HepG2 (cell line): ENCODE results near the gene CUL4A. TPM values are rescaled to one million over a fixed set of nuclear protein-coding genes. Genes with fewer than 3 reads are reported as not detected.
A peak's percentile ranks its signal among the peaks of the same experiment; 100 is the strongest.

Source experiments
- CREB1 ChIP-seq, 2 experiments: fragments of 450-650 bp in 1 of 2; IDR thresholded peaks; 2 replicates each; pipeline ENCODE4 v1.6.1; 2016 to 2017; ENCODE audit warnings: control low read depth in 1 of 2, mild to moderate bottlenecking in 1 of 2, missing compliant biosample characterization in 1 of 2, missing genetic modification characterization in 1 of 2
- ELF4 ChIP-seq: sonication (generic); formaldehyde crosslinking; IDR thresholded peaks from 2 replicates; pipeline ENCODE4 v1.5.0; 2020; ENCODE audit warnings: missing genetic modification reagents, mild to moderate bottlenecking, moderate library complexity, borderline replicate concordance
- FOSL2 ChIP-seq: sonication (generic); formaldehyde crosslinking; IDR thresholded peaks from 2 replicates; pipeline ENCODE4 v1.4.0; 2020; ENCODE audit warnings: missing genetic modification reagents
- HNF4A ChIP-seq: sonication (generic); formaldehyde crosslinking; IDR thresholded peaks from 2 replicates; pipeline ENCODE4 v1.4.0; 2020; ENCODE audit warnings: missing genetic modification reagents
- HOXA5 ChIP-seq: sonication (generic); formaldehyde crosslinking; IDR thresholded peaks from 2 replicates; pipeline ENCODE4 v1.4.0; 2020; ENCODE audit warnings: missing genetic modification reagents
- KDM2A ChIP-seq: sonication (generic); formaldehyde crosslinking; IDR thresholded peaks from 2 replicates; pipeline ENCODE4 v1.4.0; 2020; ENCODE audit warnings: low read depth, missing genetic modification reagents, borderline replicate concordance
- MAFF ChIP-seq: IDR thresholded peaks from 2 replicates; pipeline ENCODE4 v1.6.1; 2011; ENCODE audit warnings: low read depth, low read length, improper control_type of control experiment
- PITX1 ChIP-seq: sonication (generic); formaldehyde crosslinking; IDR thresholded peaks from 2 replicates; pipeline ENCODE4 v1.5.1; 2020; ENCODE audit warnings: mild to moderate bottlenecking, missing genetic modification reagents
- TMF1 ChIP-seq: sonication (generic); formaldehyde crosslinking; IDR thresholded peaks from 2 replicates; pipeline ENCODE4 v1.8.1; 2022; ENCODE audit warnings: low read depth, missing genetic modification reagents
- TOPORS ChIP-seq: sonication (generic); formaldehyde crosslinking; IDR thresholded peaks from 2 replicates; pipeline ENCODE4 v1.8.0; 2023; ENCODE audit warnings: mild to moderate bottlenecking, missing genetic modification reagents
- ZKSCAN5 ChIP-seq: sonication (generic); formaldehyde crosslinking; IDR thresholded peaks from 2 replicates; pipeline ENCODE4 v1.5.1; 2020; ENCODE audit warnings: mild to moderate bottlenecking, missing genetic modification reagents
- ZNF121 ChIP-seq: sonication (generic); formaldehyde crosslinking; IDR thresholded peaks from 2 replicates; pipeline ENCODE4 v1.5.0; 2020; ENCODE audit warnings: mild to moderate bottlenecking, missing genetic modification reagents
- ZNF331 ChIP-seq: sonication (generic); formaldehyde crosslinking; IDR thresholded peaks from 2 replicates; pipeline ENCODE4 v1.4.0; 2020; ENCODE audit warnings: missing genetic modification reagents
- ZNF350 ChIP-seq: sonication (generic); formaldehyde crosslinking; IDR thresholded peaks from 2 replicates; pipeline ENCODE4 v1.4.0; 2020; ENCODE audit warnings: mild to moderate bottlenecking, low read depth, missing genetic modification reagents, borderline replicate concordance
- ZNF550 ChIP-seq: sonication (generic); formaldehyde crosslinking; IDR thresholded peaks from 2 replicates; pipeline ENCODE4 v1.4.0; 2020; ENCODE audit warnings: mild to moderate bottlenecking, missing genetic modification reagents, borderline replicate concordance
- polyA plus RNA-seq, 8 experiments: library from polyadenylated mRNA; depleted of rRNA in 3 of 8; stranded (reverse) in 7 of 8; unstranded in 1 of 8; fragments of >200 nt; fragmentation: Illumina TruSeq in 4 of 8; extraction: Trizol in 4 of 8; gene quantifications; 2 replicates each; pipeline versions ENCODE4 v1.2.1 to v1.2.3, GENCODE V29; 2011 to 2016; ENCODE audit warnings: low read depth in 4 of 8, missing spikeins in 1 of 8, mixed read lengths in 1 of 8; ENCODE audit not compliant: insufficient read depth in 1 of 8
- total RNA-seq, 5 experiments: library from RNA; depleted of rRNA; stranded (reverse); fragments of >200 nt; fragmentation: Illumina TruSeq; extraction: Trizol; gene quantifications; 2 replicates each; pipeline ENCODE4 v1.2.3, GENCODE V29; 2016; ENCODE audit warnings: low read depth in 1 of 5
- TF ChIP-seq, protein P1 (sequence below): sonication (generic); formaldehyde crosslinking; IDR thresholded peaks from 2 replicates; pipeline ENCODE4 v1.4.0; 2020; ENCODE audit warnings: missing genetic modification reagents
- TF ChIP-seq, protein P2 (sequence below): sonication (generic); formaldehyde crosslinking; IDR thresholded peaks from 2 replicates; pipeline ENCODE4 v1.5.0; 2020; ENCODE audit warnings: missing genetic modification reagents, mild to moderate bottlenecking, borderline replicate concordance
- TF ChIP-seq, protein P3 (sequence below): IDR thresholded peaks from 2 replicates; pipeline ENCODE4 v1.6.1; 2018; ENCODE audit warnings: missing genetic modification reagents
- TF ChIP-seq, protein P4 (sequence below): sonication (generic); formaldehyde crosslinking; IDR thresholded peaks from 2 replicates; pipeline ENCODE4 v1.5.1; 2020; ENCODE audit warnings: mild to moderate bottlenecking, missing genetic modification reagents, borderline replicate concordance

Gene CUL4A
- total and polyA plus RNA-seq, 2 of the 13 experiments (the other 11 are each of a cell fraction or from before 2014, with no cell fraction given), result 51.2 to 75.3 TPM

DNA sequence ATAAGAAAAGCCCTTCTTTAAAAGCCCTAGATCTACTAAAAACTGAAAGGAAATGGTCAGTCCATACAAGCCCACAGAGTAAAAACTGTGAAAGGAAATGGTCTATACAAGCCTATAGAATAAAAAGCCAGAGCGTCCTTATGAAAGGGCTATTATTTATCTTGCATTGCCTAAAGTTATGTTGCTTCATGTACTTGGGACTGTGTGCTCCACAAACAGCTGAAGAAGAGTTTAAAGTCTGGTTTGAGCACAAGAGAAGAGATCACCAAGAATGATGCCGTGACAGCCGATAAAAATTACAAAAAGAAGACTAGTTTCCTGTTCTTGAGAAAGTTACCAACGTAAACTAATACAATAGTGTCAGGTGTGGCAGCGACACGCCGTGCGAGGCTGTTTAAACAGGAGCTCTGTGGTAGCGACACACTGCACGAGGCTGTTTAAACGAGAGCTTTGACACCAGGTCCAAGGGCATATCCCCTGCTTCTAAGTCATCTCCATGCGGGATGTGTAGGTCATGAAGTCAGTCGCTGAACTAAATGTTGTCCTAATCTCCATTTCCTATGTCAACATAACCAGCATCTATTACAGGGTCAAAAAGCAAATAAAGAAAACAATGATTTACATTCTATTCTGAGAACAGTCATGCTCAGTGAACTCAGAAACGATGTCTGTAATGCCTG is 25.8 kb upstream of the CUL4A start (continued):
- TF ChIP-seq FOSL2 (CRISPR knock-in tag) (peak; percentile 78), TOPORS (CRISPR knock-in tag) (no peak), ZKSCAN5 (CRISPR knock-in tag) (no peak), ZNF550 (CRISPR knock-in tag) (no peak), CREB1 (IDR thresholded peaks at IDR 0.05) (peak; percentile 61), CREB1 (CRISPR knock-in tag; IDR thresholded peaks at IDR 0.05) (peak; percentile 65; the same call in 1 of the 2 replicates), ZNF331 (peak; percentile 54; the same call in 1 of the 2 replicates), MAFF (0 out of 2 replicates have a peak, but pooled peaks have one; percentile 2), ELF4 (CRISPR knock-in tag) (peak; percentile 50; the same call in 1 of the 2 replicates), ZNF121 (CRISPR knock-in tag) (peak; percentile 54; the same call in 1 of the 2 replicates), HNF4A (peak; percentile 86), ZNF350 (CRISPR knock-in tag) (peak; percentile 32; the same call in 1 of the 2 replicates), HOXA5 (CRISPR knock-in tag) (0 out of 2 replicates have a peak, but pooled peaks have one; percentile 32), TMF1 (CRISPR knock-in tag) (no peak), PITX1 (CRISPR knock-in tag) (peak; percentile 95), KDM2A (CRISPR knock-in tag) (0 out of 2 replicates have a peak, but pooled peaks have one; percentile 41)
- TF ChIP-seq, protein P1, sequence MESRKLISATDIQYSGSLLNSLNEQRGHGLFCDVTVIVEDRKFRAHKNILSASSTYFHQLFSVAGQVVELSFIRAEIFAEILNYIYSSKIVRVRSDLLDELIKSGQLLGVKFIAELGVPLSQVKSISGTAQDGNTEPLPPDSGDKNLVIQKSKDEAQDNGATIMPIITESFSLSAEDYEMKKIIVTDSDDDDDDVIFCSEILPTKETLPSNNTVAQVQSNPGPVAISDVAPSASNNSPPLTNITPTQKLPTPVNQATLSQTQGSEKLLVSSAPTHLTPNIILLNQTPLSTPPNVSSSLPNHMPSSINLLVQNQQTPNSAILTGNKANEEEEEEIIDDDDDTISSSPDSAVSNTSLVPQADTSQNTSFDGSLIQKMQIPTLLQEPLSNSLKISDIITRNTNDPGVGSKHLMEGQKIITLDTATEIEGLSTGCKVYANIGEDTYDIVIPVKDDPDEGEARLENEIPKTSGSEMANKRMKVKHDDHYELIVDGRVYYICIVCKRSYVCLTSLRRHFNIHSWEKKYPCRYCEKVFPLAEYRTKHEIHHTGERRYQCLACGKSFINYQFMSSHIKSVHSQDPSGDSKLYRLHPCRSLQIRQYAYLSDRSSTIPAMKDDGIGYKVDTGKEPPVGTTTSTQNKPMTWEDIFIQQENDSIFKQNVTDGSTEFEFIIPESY (CRISPR knock-in tag), result peak; percentile 97
- TF ChIP-seq, protein P2, sequence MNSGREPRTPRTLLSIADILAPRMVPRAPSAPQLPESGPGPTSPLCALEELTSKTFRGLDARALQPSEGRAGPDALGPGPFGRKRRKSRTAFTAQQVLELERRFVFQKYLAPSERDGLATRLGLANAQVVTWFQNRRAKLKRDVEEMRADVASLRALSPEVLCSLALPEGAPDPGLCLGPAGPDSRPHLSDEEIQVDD (CRISPR knock-in tag), result no peak
- TF ChIP-seq, protein P3, sequence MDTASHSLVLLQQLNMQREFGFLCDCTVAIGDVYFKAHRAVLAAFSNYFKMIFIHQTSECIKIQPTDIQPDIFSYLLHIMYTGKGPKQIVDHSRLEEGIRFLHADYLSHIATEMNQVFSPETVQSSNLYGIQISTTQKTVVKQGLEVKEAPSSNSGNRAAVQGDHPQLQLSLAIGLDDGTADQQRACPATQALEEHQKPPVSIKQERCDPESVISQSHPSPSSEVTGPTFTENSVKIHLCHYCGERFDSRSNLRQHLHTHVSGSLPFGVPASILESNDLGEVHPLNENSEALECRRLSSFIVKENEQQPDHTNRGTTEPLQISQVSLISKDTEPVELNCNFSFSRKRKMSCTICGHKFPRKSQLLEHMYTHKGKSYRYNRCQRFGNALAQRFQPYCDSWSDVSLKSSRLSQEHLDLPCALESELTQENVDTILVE, result peak; percentile 37; the same call in 1 of the 2 replicates
- TF ChIP-seq, protein P4, sequence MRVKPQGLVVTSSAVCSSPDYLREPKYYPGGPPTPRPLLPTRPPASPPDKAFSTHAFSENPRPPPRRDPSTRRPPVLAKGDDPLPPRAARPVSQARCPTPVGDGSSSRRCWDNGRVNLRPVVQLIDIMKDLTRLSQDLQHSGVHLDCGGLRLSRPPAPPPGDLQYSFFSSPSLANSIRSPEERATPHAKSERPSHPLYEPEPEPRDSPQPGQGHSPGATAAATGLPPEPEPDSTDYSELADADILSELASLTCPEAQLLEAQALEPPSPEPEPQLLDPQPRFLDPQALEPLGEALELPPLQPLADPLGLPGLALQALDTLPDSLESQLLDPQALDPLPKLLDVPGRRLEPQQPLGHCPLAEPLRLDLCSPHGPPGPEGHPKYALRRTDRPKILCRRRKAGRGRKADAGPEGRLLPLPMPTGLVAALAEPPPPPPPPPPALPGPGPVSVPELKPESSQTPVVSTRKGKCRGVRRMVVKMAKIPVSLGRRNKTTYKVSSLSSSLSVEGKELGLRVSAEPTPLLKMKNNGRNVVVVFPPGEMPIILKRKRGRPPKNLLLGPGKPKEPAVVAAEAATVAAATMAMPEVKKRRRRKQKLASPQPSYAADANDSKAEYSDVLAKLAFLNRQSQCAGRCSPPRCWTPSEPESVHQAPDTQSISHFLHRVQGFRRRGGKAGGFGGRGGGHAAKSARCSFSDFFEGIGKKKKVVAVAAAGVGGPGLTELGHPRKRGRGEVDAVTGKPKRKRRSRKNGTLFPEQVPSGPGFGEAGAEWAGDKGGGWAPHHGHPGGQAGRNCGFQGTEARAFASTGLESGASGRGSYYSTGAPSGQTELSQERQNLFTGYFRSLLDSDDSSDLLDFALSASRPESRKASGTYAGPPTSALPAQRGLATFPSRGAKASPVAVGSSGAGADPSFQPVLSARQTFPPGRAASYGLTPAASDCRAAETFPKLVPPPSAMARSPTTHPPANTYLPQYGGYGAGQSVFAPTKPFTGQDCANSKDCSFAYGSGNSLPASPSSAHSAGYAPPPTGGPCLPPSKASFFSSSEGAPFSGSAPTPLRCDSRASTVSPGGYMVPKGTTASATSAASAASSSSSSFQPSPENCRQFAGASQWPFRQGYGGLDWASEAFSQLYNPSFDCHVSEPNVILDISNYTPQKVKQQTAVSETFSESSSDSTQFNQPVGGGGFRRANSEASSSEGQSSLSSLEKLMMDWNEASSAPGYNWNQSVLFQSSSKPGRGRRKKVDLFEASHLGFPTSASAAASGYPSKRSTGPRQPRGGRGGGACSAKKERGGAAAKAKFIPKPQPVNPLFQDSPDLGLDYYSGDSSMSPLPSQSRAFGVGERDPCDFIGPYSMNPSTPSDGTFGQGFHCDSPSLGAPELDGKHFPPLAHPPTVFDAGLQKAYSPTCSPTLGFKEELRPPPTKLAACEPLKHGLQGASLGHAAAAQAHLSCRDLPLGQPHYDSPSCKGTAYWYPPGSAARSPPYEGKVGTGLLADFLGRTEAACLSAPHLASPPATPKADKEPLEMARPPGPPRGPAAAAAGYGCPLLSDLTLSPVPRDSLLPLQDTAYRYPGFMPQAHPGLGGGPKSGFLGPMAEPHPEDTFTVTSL, result 0 out of 2 replicates have a peak, but pooled peaks have one; percentile 60
